Measurements from ENCODE around the gene UBE3C. TPM values are rescaled to one million over a fixed set of nuclear protein-coding genes. Genes with fewer than 3 reads are reported as not detected.

The UBE3C gene
- total and polyA plus RNA-seq, 2 of the 13 experiments (the other 11 are each of a cell fraction or from before 2014, with no cell fraction given) = 27.0 to 48.2 TPM

GRCh38 chr7:157272351-157273207, 133.9 kb downstream of the UBE3C start (continued):
- TF ChIP-seq ARNTL (CRISPR knock-in tag; IDR thresholded peaks at IDR 0.05) (0 out of 2 replicates have a peak, but pooled peaks have one; percentile 2), ZNF720 (CRISPR knock-in tag; IDR thresholded peaks at IDR 0.05) (no peak), ARNT (IDR thresholded peaks at IDR 0.05) (no peak), ZMYM4 (CRISPR knock-in tag; IDR thresholded peaks at IDR 0.05) (0 out of 2 replicates have a peak, but pooled peaks have one; percentile 36), AGO2 (optimal IDR thresholded peaks at IDR 0.05; ENCODE audit: low read depth, low read length) (peak; percentile 45), ZMYM2 (CRISPR knock-in tag; IDR thresholded peaks at IDR 0.05) (no peak), ZNF644 (CRISPR knock-in tag; IDR thresholded peaks at IDR 0.05; ENCODE audit: low read depth) (no peak), LCORL (IDR thresholded peaks at IDR 0.05) (no peak), LCORL (CRISPR knock-in tag; IDR thresholded peaks at IDR 0.05) (0 out of 2 replicates have a peak, but pooled peaks have one; percentile 29)

GRCh38 chr7:157273208-157274093, 134.7 kb downstream of the UBE3C start:
- ATAC-seq (peak; percentile 73), DNase-seq (ENCODE audit: low spot score) (peak; percentile 58), FAIRE-seq (no peak)
- CTCF ChIA-PET (ENCODE audit: low intra/inter-chr PET ratio, low total read pairs) = interaction anchor here (0.8 to 1.2 kb wide), 2 partner anchors 44 to 66 kb away, joined by 3 to 5 read pairs; no protein-coding TSS in a partner anchor
- BruUV-seq (replicated peaks) = no TSS peak
- Histone ChIP-seq H3K9me3 (ENCODE audit: low read length) (no peaks in the 10 kb centered on the region), H3K27me3 (ENCODE audit: control insufficient read depth in 1 of 2, insufficient read depth in 2 of 2, low read length in 2 of 2) (peaks cover 0 to 4% of the 10 kb centered on the region in 2 experiments; a peak in 1 of 5 replicates), H3K4me1 (ENCODE audit: insufficient read depth, low read length) (peaks cover 60% of the 10 kb centered on the region), H3K4me2 (ENCODE audit: low read depth, low read length) (peak overlapping the region; percentile 38), H3K79me2 (ENCODE audit: insufficient read depth, low read length) (no peaks in the 10 kb centered on the region), H3K4me3 (replicated peaks in 1 of 3; ENCODE audit: insufficient read depth in 1 of 3, low read depth in 2 of 3, low read length in 3 of 3) (peak overlapping the region in 1 of 3 experiments; percentile 13; a peak in 1 of 6 replicates), H3K36me3 (replicated peaks in 1 of 2; ENCODE audit: control insufficient read depth in 1 of 2, insufficient read depth in 2 of 2, low read length in 2 of 2) (peaks cover 1 to 4% of the 10 kb centered on the region in 2 experiments; a peak in 2 of 5 replicates), H4K20me1 (ENCODE audit: insufficient read depth, low read length) (no peaks in the 10 kb centered on the region), H3K27ac (ENCODE audit: extremely low read length, insufficient read depth, low read length) (no peak overlapping the region), H3K9ac (ENCODE audit: insufficient read depth, low read depth, low read length) (peak overlapping the region; percentile 7; the same call in 1 of the 2 replicates), H2AFZ (ENCODE audit: low read length) (no peak overlapping the region)
- POLR2A ChIA-PET = no interaction called here
- in situ Hi-C loops (cut with HindIII; ENCODE audit: extremely low pct_ligation_motif_present, low pct_unique_long_range_greater_than_20kb) = loop anchor here (25.0 kb wide), 1 partner anchor 311 kb away; no protein-coding TSS in a partner anchor
- WGBS (ENCODE audit: low lambda C conversion rate) = 21% methylated on average over 16 of the region's 23 CpGs
- intact Hi-C loops (cut with micrococcal nuclease; ENCODE audit: unreplicated experiment) = no loop called here
- TF ChIP-seq ZNF367 (CRISPR knock-in tag; IDR thresholded peaks at IDR 0.05; ENCODE audit: borderline replicate concordance) (no peak), MAF1 (CRISPR knock-in tag; IDR thresholded peaks at IDR 0.05; ENCODE audit: borderline replicate concordance) (no peak), ZMYM2 (CRISPR knock-in tag; IDR thresholded peaks at IDR 0.05) (no peak), SMARCC2 (IDR thresholded peaks at IDR 0.05) (no peak), ZNF570 (CRISPR knock-in tag; IDR thresholded peaks at IDR 0.05; ENCODE audit: borderline replicate concordance) (no peak), ZNF430 (CRISPR knock-in tag; IDR thresholded peaks at IDR 0.05) (no peak), ZFP82 (CRISPR knock-in tag; IDR thresholded peaks at IDR 0.05; ENCODE audit: borderline replicate concordance) (no peak), ATF1 (CRISPR knock-in tag; IDR thresholded peaks at IDR 0.05) (no peak), NPAS2 (CRISPR knock-in tag; IDR thresholded peaks at IDR 0.05; ENCODE audit: borderline replicate concordance) (no peak), XRCC5 (optimal IDR thresholded peaks at IDR 0.05; ENCODE audit: low read length) (peak; percentile 78), RFX5 (IDR thresholded peaks at IDR 0.05; ENCODE audit: low read depth, low read length) (no peak), ZNF746 (CRISPR knock-in tag; IDR thresholded peaks at IDR 0.05) (no peak), SRSF9 (IDR thresholded peaks at IDR 0.05; ENCODE audit: borderline replicate concordance, insufficient read depth, low read depth, low read length, poor library complexity, severe bottlenecking) (no peak), E2F2 (CRISPR knock-in tag; IDR thresholded peaks at IDR 0.05; ENCODE audit: borderline replicate concordance) (no peak)

Data from HepG2 (cell line).